Adrenal gland (tissue), 12 donors: ENCODE data around the gene PROSER2. TPM values are rescaled to one million over a fixed set of nuclear protein-coding genes. Genes with fewer than 3 reads are reported as not detected.
A peak's percentile ranks its signal among the peaks of the same experiment; 100 is the strongest.

Experiments
- DNase-seq, 7 donors: peaks; one replicate each; pipeline ENCODE4 v3.0.0-alpha.2; 2019 to 2020
- H3K27ac ChIP-seq, 5 donors: fragments of 200-600 bp; sonication (generic) in 4 of 5; 1 replicate in 3 of 5; 2 replicates in 2 of 5; pipeline versions ENCODE4 v1.5.1 to v1.8.0; 2016 to 2020; ENCODE audit warnings: mild to moderate bottlenecking in 1 of 5
- H3K27me3 ChIP-seq: fragments of 200-600 bp; 2 replicates; pipeline ENCODE4 v1.8.0; 2021
- H3K36me3 ChIP-seq, 2 donors: fragments of 200-600 bp; replicated peaks in 1 of 2; 1 replicate in 1 of 2; 2 replicates in 1 of 2; pipeline versions ENCODE4 v1.5.1 to v1.8.0; 2018 to 2022
- H3K4me1 ChIP-seq, 2 donors: fragments of 200-600 bp; replicated peaks in 1 of 2; 1 replicate in 1 of 2; 2 replicates in 1 of 2; pipeline versions ENCODE4 v1.5.1 to v1.8.0; 2018 to 2021
- H3K4me3 ChIP-seq, 4 donors: fragments of 200-600 bp; sonication (generic) in 3 of 4; one replicate each; pipeline ENCODE4 v1.5.1; 2016 to 2018
- H3K9me3 ChIP-seq, 3 donors: fragments of 200-600 bp; sonication (generic) in 1 of 3; replicated peaks in 1 of 3; 1 replicate in 2 of 3; 2 replicates in 1 of 3; pipeline versions ENCODE4 v1.5.1 to v1.8.0; 2016 to 2021
- POLR2A ChIP-seq, 2 donors: fragments of 450-650 bp; IDR thresholded peaks; one replicate each; pipeline ENCODE4 v1.6.1; 2017; ENCODE audit warnings: antibody characterized with exemption in 2 of 2, mild to moderate bottlenecking in 2 of 2, moderate library complexity in 1 of 2
- WGBS, 4 donors: extraction: QIAGEN DNeasy Blood & Tissue Kit in 2 of 4; methylation state at CpG; one replicate each; pipeline versions ENCODE4 v1.1.5 to v1.1.7; 2013 to 2017; 5-methylcytosine and 5-hydroxymethylcytosine counted together
- intact Hi-C, 2 donors: fragments of 100-400 bp; cut with DNase I; formaldehyde crosslinking; loops; one replicate each; pipeline versions ENCODE4 v1.14.1 to v1.15.0; 2022 to 2023
- polyA plus RNA-seq, 3 donors: library from polyadenylated mRNA; stranded (reverse); fragments of 200-250 nt in 2 of 3; fragments of 350-450 nt in 1 of 3; fragmentation: Illumina TruSeq in 1 of 3; extraction: RNeasy Lipid Tissue Mini Kit (QIAGEN cat#74804) in 1 of 3; gene quantifications; one replicate each; pipeline ENCODE4 v1.2.3, GENCODE V29; 2013 to 2014
- total RNA-seq, 9 donors: library from RNA; depleted of rRNA in 4 of 9; stranded (reverse); fragments of >200 nt in 4 of 9; fragments of 120-200 nt in 1 of 9; fragmentation: NEBNext Ultra II Directional in 1 of 9; extraction: Animal tissue kit (Norgen Biotek cat#: 25700) in 1 of 9; gene quantifications; one replicate each; pipeline versions ENCODE4 v1.1.0 to v1.2.4, GENCODE V29; 2013 to 2023
- TF ChIP-seq, protein P1 (sequence below), 6 experiments: fragments of 450-650 bp in 4 of 6; fragments of 200-600 bp in 2 of 6; sonication (generic) in 1 of 6; IDR thresholded peaks; 1 replicate in 5 of 6; 2 replicates in 1 of 6; pipeline versions ENCODE4 v1.5.1 to v1.8.0; 2016 to 2021; ENCODE audit warnings: antibody characterized with exemption in 6 of 6, mild to moderate bottlenecking in 2 of 6, moderate library complexity in 1 of 6
- donor health status: healthy with polysubstance abuse.
- donor health status: Bipolar disorder and iron deficiency.
- donor health status: DM: yes; HTN: yes; CAD: no.
- donor health status: DM: no; HTN: no; CAD: no.
- donor health status: DM: no; HTN: no; CAD: no.
- donor health status: DM: yes; HTN: yes; CAD: no.

Gene PROSER2
- total and polyA plus RNA-seq, 12 donors: 0.33 to 16.6 (median 2.3) TPM

DNA sequence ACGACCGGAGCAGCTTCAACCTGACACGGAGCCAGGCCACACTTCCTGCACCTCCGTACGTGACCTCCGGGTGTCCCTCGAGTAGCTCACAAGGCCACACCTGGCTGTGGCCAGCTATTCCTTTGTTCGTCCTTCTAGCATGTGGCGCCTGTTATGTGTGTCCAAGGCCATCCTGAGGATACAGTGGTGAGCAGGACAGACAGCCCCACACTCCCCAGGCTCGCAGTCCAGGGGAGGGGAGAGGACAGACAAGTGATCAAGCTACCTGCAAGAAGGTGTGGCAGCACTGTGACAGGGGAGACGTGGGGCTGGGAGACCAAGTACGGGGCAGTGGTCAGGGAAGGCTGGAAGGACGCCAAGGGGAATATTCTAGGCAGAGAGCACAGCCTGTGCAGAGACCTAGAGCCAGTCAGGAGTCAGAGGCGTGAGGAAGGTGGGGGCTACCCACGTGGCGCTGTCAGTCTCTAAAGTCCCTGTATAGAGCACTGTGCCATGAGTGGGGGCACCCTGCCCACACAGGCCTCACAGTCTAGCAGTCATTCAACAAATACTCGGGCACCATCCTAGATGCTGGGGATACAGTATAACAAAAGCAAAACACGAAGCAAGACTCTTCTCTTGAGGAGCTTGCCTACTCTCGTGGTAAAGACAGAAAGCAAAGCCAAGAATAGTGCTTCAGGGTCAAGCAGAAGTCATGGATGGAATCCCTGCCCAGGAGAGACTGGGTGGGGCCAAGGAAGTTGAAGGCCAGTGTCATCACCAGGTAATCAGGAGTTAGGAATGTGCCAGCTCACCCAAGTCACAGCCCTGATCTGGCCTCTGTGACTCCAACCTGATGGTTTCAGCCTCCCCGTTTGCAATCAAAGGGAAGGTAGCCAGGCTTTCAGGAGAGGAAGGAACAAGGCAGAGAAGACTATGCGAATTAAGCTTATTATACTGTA, 58.6 kb downstream of the PROSER2 start:
- intact Hi-C loops: no loop called here
- Histone ChIP-seq H3K36me3 (no peaks in the 10 kb centered on the region), H3K4me3 (no peak overlapping the region), H3K9me3 (no peaks in the 10 kb centered on the region), H3K27ac (no peak overlapping the region), H3K27me3 (no peaks in the 10 kb centered on the region), H3K4me1 (no peaks in the 10 kb centered on the region)
- peak in 1 of 7 donors; percentile 6 for DNase-seq
- TF ChIP-seq POLR2A (IDR thresholded peaks at IDR 0.05): no peak
- TF ChIP-seq, protein P1, sequence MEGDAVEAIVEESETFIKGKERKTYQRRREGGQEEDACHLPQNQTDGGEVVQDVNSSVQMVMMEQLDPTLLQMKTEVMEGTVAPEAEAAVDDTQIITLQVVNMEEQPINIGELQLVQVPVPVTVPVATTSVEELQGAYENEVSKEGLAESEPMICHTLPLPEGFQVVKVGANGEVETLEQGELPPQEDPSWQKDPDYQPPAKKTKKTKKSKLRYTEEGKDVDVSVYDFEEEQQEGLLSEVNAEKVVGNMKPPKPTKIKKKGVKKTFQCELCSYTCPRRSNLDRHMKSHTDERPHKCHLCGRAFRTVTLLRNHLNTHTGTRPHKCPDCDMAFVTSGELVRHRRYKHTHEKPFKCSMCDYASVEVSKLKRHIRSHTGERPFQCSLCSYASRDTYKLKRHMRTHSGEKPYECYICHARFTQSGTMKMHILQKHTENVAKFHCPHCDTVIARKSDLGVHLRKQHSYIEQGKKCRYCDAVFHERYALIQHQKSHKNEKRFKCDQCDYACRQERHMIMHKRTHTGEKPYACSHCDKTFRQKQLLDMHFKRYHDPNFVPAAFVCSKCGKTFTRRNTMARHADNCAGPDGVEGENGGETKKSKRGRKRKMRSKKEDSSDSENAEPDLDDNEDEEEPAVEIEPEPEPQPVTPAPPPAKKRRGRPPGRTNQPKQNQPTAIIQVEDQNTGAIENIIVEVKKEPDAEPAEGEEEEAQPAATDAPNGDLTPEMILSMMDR (IDR thresholded peaks at IDR 0.05): no peak
- WGBS, 4 donors: 66 to 83% (median 71%) methylated on average over 16 to 21 of the region's 21 CpGs

DNA sequence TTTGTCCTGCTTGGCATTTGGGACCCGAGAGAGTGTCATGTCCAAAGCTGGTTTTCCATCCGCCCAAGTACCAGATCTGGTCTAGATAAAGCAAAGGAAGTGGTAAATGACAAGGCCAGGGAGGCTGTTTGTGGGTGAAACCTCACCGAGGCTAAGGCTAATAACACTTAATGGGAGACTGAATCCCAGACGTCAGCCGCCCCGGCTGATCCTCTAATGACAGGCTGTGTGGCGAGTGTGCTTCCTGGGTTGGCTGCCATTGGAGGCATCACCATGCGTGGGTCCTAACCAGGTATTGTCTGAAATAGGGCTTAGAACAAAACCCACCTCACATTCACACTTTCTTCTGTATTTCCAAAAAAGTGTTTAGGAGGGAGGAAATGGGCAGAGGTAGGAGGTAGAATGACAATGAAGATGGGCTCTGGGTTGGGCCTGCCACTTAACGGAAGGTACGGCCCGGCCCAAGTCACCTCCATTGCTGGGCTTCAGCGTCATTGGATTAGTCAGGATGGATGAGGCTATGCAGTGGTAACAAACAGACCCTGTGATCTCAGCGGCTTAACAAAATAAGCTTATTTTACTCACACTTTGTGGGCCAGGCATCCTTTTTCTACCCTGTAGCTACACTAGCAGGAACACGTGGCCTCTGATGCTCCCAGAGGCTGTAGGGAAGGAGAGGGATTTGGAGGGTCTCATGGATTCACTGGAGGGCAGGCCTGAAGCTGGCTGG, 59.7 kb downstream of the PROSER2 start:
- intact Hi-C loops: no loop called here
- no peaks in the 10 kb centered on the region for H3K36me3 ChIP-seq
- H3K27ac ChIP-seq: no peak overlapping the region
- H3K4me3 ChIP-seq: no peak overlapping the region
- no peak for TF ChIP-seq POLR2A (IDR thresholded peaks at IDR 0.05)
- TF ChIP-seq, protein P1 (IDR thresholded peaks at IDR 0.05): no peak
- 87 to 93% (median 90%) methylated on average over 14 of the region's 14 CpGs for WGBS, 4 donors
- H3K27me3 ChIP-seq: no peaks in the 10 kb centered on the region
- no peak for DNase-seq
- H3K4me1 ChIP-seq: no peaks in the 10 kb centered on the region
- H3K9me3 ChIP-seq: no peaks in the 10 kb centered on the region

DNA sequence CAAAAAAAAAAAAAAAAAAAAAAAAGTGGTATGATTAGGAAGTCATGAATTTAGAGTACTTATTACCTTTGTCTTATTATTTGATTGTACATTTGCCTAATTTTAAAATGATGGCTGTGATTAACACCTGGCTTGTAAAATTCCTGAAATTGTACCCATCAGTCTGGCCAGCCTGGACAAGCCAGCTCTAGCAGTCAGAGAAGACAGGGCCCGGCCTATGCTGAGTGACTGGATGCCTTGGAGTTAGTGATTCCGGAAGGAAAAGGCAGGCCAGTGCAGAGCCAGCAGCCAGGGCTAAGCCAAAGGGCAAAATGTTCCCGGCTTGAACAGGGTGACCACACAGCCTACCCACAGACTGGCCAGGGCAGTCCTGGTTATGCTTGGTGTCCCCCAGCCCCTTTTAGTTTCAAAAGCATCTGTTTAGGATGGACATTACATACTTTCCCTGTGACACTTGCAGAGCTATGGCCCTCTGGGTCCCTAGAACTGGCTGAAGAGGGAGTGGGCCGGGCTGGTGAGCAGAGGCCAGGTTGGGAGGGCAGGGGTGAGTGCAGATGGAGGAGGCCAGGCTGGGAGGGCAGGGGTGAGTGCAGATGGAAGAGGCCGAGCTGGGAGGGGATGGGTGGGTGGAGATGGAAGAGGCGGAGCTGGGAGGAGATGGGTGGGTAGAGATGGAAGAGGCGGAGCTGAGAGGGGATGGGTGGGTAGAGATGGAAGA, 61.7 kb downstream of the PROSER2 start:
- H3K27ac ChIP-seq: no peak overlapping the region
- H3K27me3 ChIP-seq: no peaks in the 10 kb centered on the region
- 82 to 100% (median 84%) methylated on average over 4 to 7 of the region's 7 CpGs for WGBS, 4 donors
- no peaks in the 10 kb centered on the region for H3K9me3 ChIP-seq
- H3K4me1 ChIP-seq: no peaks in the 10 kb centered on the region
- H3K4me3 ChIP-seq: no peak overlapping the region
- intact Hi-C loops: no loop called here
- no peak for DNase-seq
- no peak for TF ChIP-seq POLR2A (IDR thresholded peaks at IDR 0.05)
- TF ChIP-seq, protein P1 (IDR thresholded peaks at IDR 0.05): no peak
- H3K36me3 ChIP-seq: no peaks in the 10 kb centered on the region
